GM23338 (cell line): ENCODE data around the gene PAIP2. TPM values are rescaled to one million over a fixed set of nuclear protein-coding genes. Genes with fewer than 3 reads are reported as not detected.

Experiments used
- ATAC-seq: fragments of 200-7000 bp; cut with Tn5 transposase; 3 replicates; pipeline ENCODE4 v1.9.1; 2020
- DNase-seq: peaks from one replicate; pipeline ENCODE4 v3.0.0-alpha.2; 2015; ENCODE audit warnings: low spot score
- H2AFZ ChIP-seq: fragments of 200-600 bp; sonication (generic); 2 replicates; pipeline ENCODE4 v1.8.0; 2016; ENCODE audit warnings: antibody characterized with exemption, mild to moderate bottlenecking, moderate library complexity
- H3F3A ChIP-seq: fragments of 200-600 bp; sonication (generic); replicated peaks from 2 replicates; pipeline ENCODE4 v1.8.0; 2017; ENCODE audit warnings: antibody characterized with exemption, mixed run types, low read depth
- H3K27ac ChIP-seq: fragments of 200-600 bp; sonication (generic); 2 replicates; pipeline ENCODE4 v1.6.1; 2016; ENCODE audit warnings: low read depth
- H3K27me3 ChIP-seq: fragments of 200-600 bp; sonication (generic); 2 replicates; pipeline ENCODE4 v1.8.0; 2016; ENCODE audit warnings: mild to moderate bottlenecking, mixed run types, moderate library complexity; ENCODE audit not compliant: insufficient read depth
- H3K36me3 ChIP-seq: fragments of 200-600 bp; sonication (generic); 2 replicates; pipeline ENCODE4 v1.8.0; 2016; ENCODE audit warnings: mild to moderate bottlenecking; ENCODE audit not compliant: insufficient read depth
- H3K4me1 ChIP-seq: fragments of 200-600 bp; sonication (generic); 2 replicates; pipeline ENCODE4 v1.8.0; 2016; ENCODE audit warnings: mild to moderate bottlenecking, moderate library complexity; ENCODE audit not compliant: insufficient read depth
- H3K4me2 ChIP-seq: fragments of 200-600 bp; sonication (generic); 2 replicates; pipeline ENCODE4 v1.7.1; 2017; ENCODE audit warnings: mixed run types
- H3K4me3 ChIP-seq: fragments of 200-600 bp; sonication (generic); 2 replicates; pipeline ENCODE4 v1.6.1; 2016; ENCODE audit warnings: mixed run types
- H3K79me2 ChIP-seq: fragments of 200-600 bp; sonication (generic); replicated peaks from 2 replicates; pipeline ENCODE4 v1.8.0; 2017; ENCODE audit warnings: mild to moderate bottlenecking; ENCODE audit not compliant: insufficient read depth
- H3K9me2 ChIP-seq: fragments of 200-600 bp; sonication (generic); 2 replicates; pipeline ENCODE4 v1.8.0; 2017; ENCODE audit not compliant: insufficient read depth
- H4K20me1 ChIP-seq: fragments of 200-600 bp; sonication (generic); replicated peaks from 2 replicates; pipeline ENCODE4 v1.8.0; 2017; ENCODE audit warnings: mild to moderate bottlenecking; ENCODE audit not compliant: insufficient read depth
- H3K27ac Mint-ChIP-seq: 2 replicates; pipeline ENCODE4 v1.8.0; 2020; ENCODE audit warnings: inconsistent platforms, mild to moderate bottlenecking, moderate library complexity, mixed read lengths
- H3K27me3 Mint-ChIP-seq: 3 replicates; pipeline ENCODE4 v1.8.0; 2022; ENCODE audit warnings: low read depth, mild to moderate bottlenecking, moderate library complexity, mixed read lengths, inconsistent platforms; ENCODE audit not compliant: insufficient read depth, poor library complexity
- H3K36me3 Mint-ChIP-seq: 3 replicates; pipeline ENCODE4 v1.8.0; 2021; ENCODE audit warnings: low read depth, mild to moderate bottlenecking, inconsistent platforms, moderate library complexity, mixed read lengths
- H3K4me1 Mint-ChIP-seq: 3 replicates; pipeline ENCODE4 v1.8.0; 2020; ENCODE audit warnings: mild to moderate bottlenecking, inconsistent platforms, mixed read lengths
- H3K4me3 Mint-ChIP-seq: 3 replicates; pipeline ENCODE4 v1.8.0; 2021; ENCODE audit warnings: moderate library complexity, mild to moderate bottlenecking, inconsistent platforms, mixed read lengths
- H3K9me3 Mint-ChIP-seq: 3 replicates; pipeline ENCODE4 v1.8.0; 2020; ENCODE audit warnings: moderate library complexity, mild to moderate bottlenecking, inconsistent platforms, mixed read lengths
- CREB1 ChIP-seq: fragments of 250-450 bp; sonication (Bioruptor Pico); IDR thresholded peaks from 2 replicates; pipeline ENCODE4 v1.5.0; 2020; ENCODE audit warnings: low read depth, mild to moderate bottlenecking, moderate library complexity
- CTCF ChIP-seq, 2 experiments: fragments of 200-600 bp in 1 of 2; sonication (generic) in 1 of 2; conservative IDR thresholded peaks; 2 replicates each; pipeline versions ENCODE4 v1.5.1 to v1.6.1; 2016 to 2017; ENCODE audit warnings: antibody characterized with exemption in 2 of 2, low read depth in 2 of 2, mild to moderate bottlenecking in 2 of 2, moderate library complexity in 1 of 2
- ETS1 ChIP-seq: IDR thresholded peaks from 2 replicates; pipeline ENCODE4 v1.6.1; 2016; ENCODE audit warnings: antibody characterized with exemption
- EZH2 ChIP-seq: fragments of 200-600 bp; sonication (generic); IDR thresholded peaks from one replicate; pipeline ENCODE4 v1.8.0; 2017; ENCODE audit warnings: antibody characterized with exemption, mild to moderate bottlenecking, low read depth; ENCODE audit not compliant: unreplicated experiment
- EZH2phosphoT487 ChIP-seq: fragments of 200-600 bp; sonication (generic); IDR thresholded peaks from one replicate; pipeline ENCODE4 v1.8.1; 2018; ENCODE audit warnings: antibody characterized with exemption; ENCODE audit not compliant: unreplicated experiment
- JUNB ChIP-seq: IDR thresholded peaks from one replicate; pipeline ENCODE4 v1.6.1; 2016; ENCODE audit warnings: antibody characterized with exemption; ENCODE audit not compliant: unreplicated experiment
- NANOG ChIP-seq: IDR thresholded peaks from 2 replicates; pipeline ENCODE4 v1.6.1; 2016; ENCODE audit warnings: antibody characterized with exemption, borderline replicate concordance
- POLR2AphosphoS5 ChIP-seq: IDR thresholded peaks from 2 replicates; pipeline ENCODE4 v1.6.1; 2016; ENCODE audit warnings: antibody characterized with exemption, low read depth
- REST ChIP-seq: IDR thresholded peaks from one replicate; pipeline ENCODE4 v1.6.1; 2018; ENCODE audit warnings: antibody characterized with exemption; ENCODE audit not compliant: unreplicated experiment
- STAT1 ChIP-seq: IDR thresholded peaks from one replicate; pipeline ENCODE4 v1.6.1; 2016; ENCODE audit warnings: antibody characterized with exemption; ENCODE audit not compliant: unreplicated experiment
- ZNF114 ChIP-seq: fragments of 250-450 bp; sonication (Bioruptor Pico); IDR thresholded peaks from 2 replicates; pipeline ENCODE4 v1.5.0; 2020; ENCODE audit warnings: mild to moderate bottlenecking, moderate library complexity
- ZNF331 ChIP-seq: fragments of 250-450 bp; sonication (Bioruptor Pico); IDR thresholded peaks from 2 replicates; pipeline ENCODE4 v1.5.0; 2020; ENCODE audit warnings: low read depth, mild to moderate bottlenecking, moderate library complexity
- ZNF462 ChIP-seq: fragments of 250-450 bp; sonication (Bioruptor Pico); IDR thresholded peaks from 2 replicates; pipeline ENCODE4 v1.5.0; 2020; ENCODE audit warnings: mild to moderate bottlenecking, moderate library complexity
- polyA plus RNA-seq: library from polyadenylated mRNA; unstranded; fragments of >200 nt; fragmentation: Nextera tagmentation; extraction: Ambion mirVana; gene quantifications from 2 replicates; pipeline ENCODE4 v1.2.1, GENCODE V29; 2016
- total RNA-seq: library from RNA; depleted of rRNA; stranded (reverse); fragments of >200 nt; shearing (Covaris generic); gene quantifications from 2 replicates; pipeline ENCODE4 v1.2.3, GENCODE V29; 2014

Gene PAIP2
- total and polyA plus RNA-seq, 2 experiments from 2014 or later: 132 to 277 TPM

- Histone ChIP-seq H3F3A (0 out of 2 replicates have a peak, but pooled peaks cover 8% of the 10 kb centered on the region), H2AFZ (no peak overlapping the region), H3K79me2 (peaks cover 61% of the 10 kb centered on the region), H3K4me1 (no peaks in the 10 kb centered on the region), H3K9me2 (no peaks in the 10 kb centered on the region), H3K4me3 (no peak overlapping the region), H3K27ac (peak overlapping the region; percentile 7; the same call in 1 of the 2 replicates), H3K36me3 (peaks cover 47% of the 10 kb centered on the region), H4K20me1 (peaks cover 69% of the 10 kb centered on the region), H3K4me2 (no peak overlapping the region), H3K27me3 (no peaks in the 10 kb centered on the region)
- no peak for TF ChIP-seq POLR2AphosphoS5
- TF ChIP-seq REST: no peak
- TF ChIP-seq ZNF462 (CRISPR knock-in tag): no peak
- no peak for TF ChIP-seq ETS1
- no peak for TF ChIP-seq CREB1
- no peak for TF ChIP-seq JUNB
- no peak for TF ChIP-seq ZNF114 (CRISPR knock-in tag)
- TF ChIP-seq STAT1: no peak
- no peak for TF ChIP-seq NANOG
- TF ChIP-seq EZH2phosphoT487: no peak
- no peak for TF ChIP-seq ZNF331 (CRISPR knock-in tag)
- TF ChIP-seq EZH2: no peak
- no peak for TF ChIP-seq CTCF (conservative IDR thresholded peaks at IDR 0.05; ENCODE audit: low read depth in 2 of 2)
- Mint-ChIP-seq H3K4me1 (no peaks in the 10 kb centered on the region), H3K36me3 (peaks cover 56% of the 10 kb centered on the region), H3K9me3 (no peaks in the 10 kb centered on the region), H3K27me3 (peaks cover 3% of the 10 kb centered on the region), H3K4me3 (no peak overlapping the region), H3K27ac (no peak overlapping the region)
- ATAC-seq: no peak
- DNase-seq: no peak
These were observed 22.3 kb downstream of the PAIP2 start for GRCh38 chr5:139363937-139364336.
